Measurements from ENCODE around the gene ARMC2. TPM values are rescaled to one million over a fixed set of nuclear protein-coding genes. Genes with fewer than 3 reads are reported as not detected.

ARMC2 gene
- polyA plus RNA-seq, 3 donors = 1.7 to 7.4 (median 3.5) TPM

- Mint-ChIP-seq H3K4me3 (peak overlapping the region in 1 of 2 donors; percentile 76), H3K9me3 (peaks cover 0 to 4% (median 0%) of the 10 kb centered on the region in 7 donors), H3K27ac (peak overlapping the region in 1 of 7 donors; percentile 46), H3K4me1 (peaks cover 26% of the 10 kb centered on the region), H3K36me3 (no peaks in the 10 kb centered on the region), H3K27me3 (ENCODE audit: low read depth in 3 of 3) (peaks cover 0 to 2% (median 0%) of the 10 kb centered on the region in 3 donors)
- H3K27ac ChIP-seq (ENCODE audit: low read depth in 1 of 2, low read length in 2 of 2) = no peak overlapping the region
- H4K20me1 ChIP-seq (ENCODE audit: insufficient read depth, low read length) = no peaks in the 10 kb centered on the region
- peak overlapping the region; percentile 21 for H2AFZ ChIP-seq (ENCODE audit: insufficient read depth, low read depth, low read length, poor library complexity, severe bottlenecking)
- H3K36me3 ChIP-seq (replicated peaks in 1 of 2; ENCODE audit: control insufficient read depth in 1 of 2, insufficient read depth in 2 of 2, low read length in 2 of 2) = no peaks in the 10 kb centered on the region
- H3K27me3 ChIP-seq (ENCODE audit: control insufficient read depth in 2 of 2, insufficient read depth in 2 of 2, low read length in 2 of 2) = no peaks in the 10 kb centered on the region
- WGBS (ENCODE audit: insufficient coverage) = no CpG with 5 or more reads among the region's 9 CpGs
- H3K9me3 ChIP-seq (replicated peaks in 1 of 2; ENCODE audit: control insufficient read depth in 1 of 2, insufficient read depth in 1 of 2, low read length in 2 of 2) = no peaks in the 10 kb centered on the region
- intact Hi-C loops (cut with micrococcal nuclease) = no loop called here
- no peak for DNase-seq
- H3K9ac ChIP-seq (ENCODE audit: insufficient read depth, low read length, poor library complexity, severe bottlenecking) = no peak overlapping the region
- H3K79me2 ChIP-seq (ENCODE audit: insufficient read depth, low read length) = no peaks in the 10 kb centered on the region
- H3K4me2 ChIP-seq (replicated peaks; ENCODE audit: extremely low read depth, low read length, poor library complexity, severe bottlenecking) = peak overlapping the region; percentile 35
- no peak overlapping the region for H3K4me3 ChIP-seq (replicated peaks in 1 of 3; ENCODE audit: low read depth in 2 of 3, low read length in 3 of 3)
- peaks cover 12 to 25% of the 10 kb centered on the region in 2 donors for H3K4me1 ChIP-seq (ENCODE audit: control insufficient read depth in 1 of 2, insufficient read depth in 2 of 2, low read length in 2 of 2)
- no peak for TF ChIP-seq CTCF (IDR thresholded peaks at IDR 0.05)
These were observed 94.6 kb downstream of the ARMC2 start for GRCh38 chr6:108942556-108943492.

GRCh38 chr6:108944071-108944470 lies 95.8 kb downstream of the ARMC2 start:
- Histone ChIP-seq H3K79me2 (ENCODE audit: insufficient read depth, low read length) (no peaks in the 10 kb centered on the region), H3K9me3 (replicated peaks in 1 of 2; ENCODE audit: control insufficient read depth in 1 of 2, insufficient read depth in 1 of 2, low read length in 2 of 2) (no peaks in the 10 kb centered on the region), H3K4me3 (replicated peaks in 1 of 3; ENCODE audit: low read depth in 2 of 3, low read length in 3 of 3) (no peak overlapping the region), H2AFZ (ENCODE audit: insufficient read depth, low read depth, low read length, poor library complexity, severe bottlenecking) (no peak overlapping the region), H3K9ac (ENCODE audit: insufficient read depth, low read length, poor library complexity, severe bottlenecking) (no peak overlapping the region), H3K4me1 (ENCODE audit: control insufficient read depth in 1 of 2, insufficient read depth in 2 of 2, low read length in 2 of 2) (peaks cover 16 to 25% of the 10 kb centered on the region in 2 donors), H3K27me3 (ENCODE audit: control insufficient read depth in 2 of 2, insufficient read depth in 2 of 2, low read length in 2 of 2) (no peaks in the 10 kb centered on the region), H4K20me1 (ENCODE audit: insufficient read depth, low read length) (no peaks in the 10 kb centered on the region), H3K36me3 (replicated peaks in 1 of 2; ENCODE audit: control insufficient read depth in 1 of 2, insufficient read depth in 2 of 2, low read length in 2 of 2) (no peaks in the 10 kb centered on the region), H3K4me2 (replicated peaks; ENCODE audit: extremely low read depth, low read length, poor library complexity, severe bottlenecking) (no peak overlapping the region), H3K27ac (ENCODE audit: low read depth in 1 of 2, low read length in 2 of 2) (no peak overlapping the region)
- no peak for TF ChIP-seq CTCF (IDR thresholded peaks at IDR 0.05)
- H3K27ac Mint-ChIP-seq = no peak overlapping the region
- intact Hi-C loops (cut with micrococcal nuclease) = no loop called here
- no peaks in the 10 kb centered on the region for H3K36me3 Mint-ChIP-seq
- DNase-seq = no peak
- peaks cover 0 to 3% (median 0%) of the 10 kb centered on the region in 3 donors for H3K27me3 Mint-ChIP-seq (ENCODE audit: low read depth in 3 of 3)
- 100% methylated on average over 1 of the region's 1 CpG for WGBS (ENCODE audit: insufficient coverage)
- H3K4me1 Mint-ChIP-seq = peaks cover 34% of the 10 kb centered on the region
- H3K9me3 Mint-ChIP-seq = peaks cover 0 to 4% (median 0%) of the 10 kb centered on the region in 7 donors
- no peak overlapping the region for H3K4me3 Mint-ChIP-seq

All from CD14-positive monocyte (primary cell).